DMS 273 treated with DMSO at 0.1 percent for 48 hours (cell line): ENCODE results near the gene CRB1.

Source experiments
- DNase-seq: peaks from one replicate; lab custom pipeline; 2025; lab: John Stamatoyannopoulos, UW

Gene CRB1

DNA sequence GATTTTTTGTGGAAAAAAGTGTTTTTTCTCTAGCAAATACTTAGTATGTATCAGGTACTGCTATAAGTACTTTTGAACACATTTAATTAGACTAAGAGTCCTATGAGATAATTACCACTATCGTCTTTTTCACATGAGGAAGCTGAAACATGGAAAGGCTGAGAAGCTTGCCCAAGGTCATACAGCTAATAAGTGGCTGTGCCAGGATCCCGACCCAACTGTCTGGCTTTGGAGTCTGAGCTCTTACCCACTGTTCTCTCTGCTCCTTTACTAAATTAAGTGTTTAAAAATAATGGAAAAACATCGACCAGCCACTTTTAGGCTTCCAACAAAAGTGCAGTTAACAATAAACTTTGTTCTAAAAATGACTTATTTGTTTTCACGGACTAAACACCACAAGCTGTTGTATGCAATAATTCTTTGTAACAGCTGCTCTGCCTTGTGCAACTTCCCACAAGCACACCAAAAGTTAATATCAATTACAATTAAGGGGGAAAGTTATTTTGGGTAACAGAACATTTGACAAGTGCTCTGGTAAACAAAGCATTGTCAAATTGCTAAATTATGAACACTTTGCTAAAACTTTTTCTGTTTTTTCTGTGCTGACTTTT, 75.7 kb downstream of the CRB1 start:
- DNase-seq: no peak

DNA sequence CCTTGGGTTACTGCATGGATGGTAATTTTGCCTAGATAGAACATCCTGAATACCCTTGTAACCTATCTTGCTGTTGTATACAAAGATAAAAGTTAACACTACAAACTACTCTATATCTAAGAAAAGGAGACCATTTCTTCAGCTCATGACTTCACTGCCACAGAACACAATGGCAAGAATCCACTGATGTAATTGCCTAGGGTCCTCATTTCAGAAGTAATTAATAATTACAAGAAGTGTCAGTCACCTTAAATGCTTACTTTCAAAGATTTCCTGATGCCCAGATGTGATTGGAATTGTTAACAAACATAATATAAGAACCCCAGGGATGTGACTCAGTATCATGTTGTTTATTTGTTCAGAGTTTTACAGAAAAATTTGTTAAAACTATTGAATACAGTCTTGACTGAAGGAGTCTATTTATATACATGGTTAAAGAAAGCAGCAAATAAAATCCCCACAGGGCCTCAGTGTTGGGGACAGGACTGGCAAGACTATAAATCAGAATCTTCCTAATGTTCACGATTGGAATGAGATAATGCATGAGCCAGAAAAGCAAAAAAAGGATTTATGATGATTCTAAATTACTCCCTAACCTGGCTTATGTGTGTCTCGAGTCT, 83.9 kb downstream of the CRB1 start:
- no peak for DNase-seq

DNA sequence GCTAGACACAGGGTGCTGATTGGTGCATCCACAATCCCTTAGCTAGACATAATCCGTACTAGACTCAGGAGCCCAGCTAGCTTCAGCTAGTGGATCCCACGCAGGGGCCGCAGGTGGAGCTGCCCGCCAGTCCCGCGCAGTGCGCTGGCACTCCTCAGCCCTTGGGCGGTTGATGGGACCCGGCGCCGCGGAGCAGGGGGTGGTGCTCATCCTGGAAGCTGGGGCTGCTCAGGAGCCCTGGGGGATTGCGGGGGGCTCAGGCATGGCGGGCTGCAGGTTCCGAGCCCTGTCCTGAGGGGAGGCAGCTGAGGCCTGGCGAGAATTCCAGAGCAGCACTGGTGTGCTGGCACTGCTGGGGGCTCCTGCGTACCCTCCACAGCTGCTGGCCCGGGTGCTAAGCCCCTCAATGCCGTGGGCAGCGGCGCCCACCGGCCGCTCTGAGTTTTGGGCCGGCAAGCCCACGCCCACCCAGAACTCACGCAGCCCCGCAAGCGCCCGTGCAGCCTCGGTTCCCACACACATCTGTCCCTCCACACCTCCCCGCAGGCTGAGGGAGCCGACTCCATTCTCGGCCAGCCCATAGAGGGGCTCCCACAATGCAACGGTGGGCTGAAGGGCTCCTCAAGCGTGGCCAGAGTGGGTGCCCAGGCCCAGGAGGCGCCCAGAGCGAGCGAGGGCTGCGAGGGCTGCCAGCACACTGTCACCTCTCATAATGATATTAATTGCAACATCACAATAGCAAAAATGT, 87.4 kb downstream of the CRB1 start:
- DNase-seq: no peak

DNA sequence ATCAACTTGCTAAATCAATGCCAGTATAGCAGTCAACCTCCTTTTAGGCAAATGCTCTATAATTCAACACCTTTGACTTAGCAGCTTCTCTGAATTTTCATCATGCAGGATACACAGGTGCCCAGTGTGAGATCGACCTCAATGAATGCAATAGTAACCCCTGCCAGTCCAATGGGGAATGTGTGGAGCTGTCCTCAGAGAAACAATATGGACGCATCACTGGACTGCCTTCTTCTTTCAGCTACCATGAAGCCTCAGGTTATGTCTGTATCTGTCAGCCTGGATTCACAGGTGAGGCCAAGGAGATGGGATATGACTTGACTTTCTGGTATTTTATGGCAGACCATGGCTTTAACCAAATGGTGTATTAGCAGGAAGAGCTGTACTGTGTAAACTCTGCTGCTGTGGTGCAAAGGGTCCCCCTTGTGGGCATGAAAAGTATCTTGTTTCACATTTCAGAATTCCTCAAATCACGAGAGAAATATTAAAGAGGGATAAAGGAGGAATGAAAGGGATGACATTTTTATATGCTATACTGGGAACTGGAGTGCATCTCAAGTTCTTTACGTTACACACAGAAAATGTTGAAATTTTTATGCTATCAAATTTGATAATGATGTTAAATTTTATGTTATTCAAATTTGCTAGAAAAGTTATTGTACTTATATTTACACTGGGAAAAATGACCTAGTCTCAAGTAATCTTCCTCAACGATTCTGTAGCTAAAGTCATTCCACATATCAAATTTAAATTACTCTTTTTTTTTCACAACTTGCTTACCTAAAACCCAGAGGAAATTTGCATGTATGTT, 88.9 kb downstream of the CRB1 start:
- peak; percentile 12 for DNase-seq

DNA sequence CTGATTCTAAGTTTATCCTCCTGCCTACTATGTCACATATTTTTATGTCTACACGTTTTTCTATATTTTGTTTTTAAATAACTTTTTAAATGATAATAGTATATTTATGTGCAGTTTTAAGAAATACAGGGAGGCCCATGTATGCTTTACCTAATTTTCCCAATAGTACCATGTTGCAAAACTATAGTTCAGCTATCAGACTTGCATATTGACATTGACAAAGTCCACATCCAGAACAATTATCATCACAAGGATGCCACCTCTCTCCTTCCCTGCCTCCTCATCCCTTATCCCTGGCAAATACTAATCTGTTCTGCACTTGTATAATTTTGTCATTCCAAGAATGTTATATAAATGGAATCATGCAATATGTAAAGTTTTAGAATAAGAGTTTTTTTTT, 90.9 kb downstream of the CRB1 start:
- DNase-seq: no peak

GRCh38 chr1:197360068-197360467, 92.0 kb downstream of the CRB1 start:
- no peak for DNase-seq

DNA sequence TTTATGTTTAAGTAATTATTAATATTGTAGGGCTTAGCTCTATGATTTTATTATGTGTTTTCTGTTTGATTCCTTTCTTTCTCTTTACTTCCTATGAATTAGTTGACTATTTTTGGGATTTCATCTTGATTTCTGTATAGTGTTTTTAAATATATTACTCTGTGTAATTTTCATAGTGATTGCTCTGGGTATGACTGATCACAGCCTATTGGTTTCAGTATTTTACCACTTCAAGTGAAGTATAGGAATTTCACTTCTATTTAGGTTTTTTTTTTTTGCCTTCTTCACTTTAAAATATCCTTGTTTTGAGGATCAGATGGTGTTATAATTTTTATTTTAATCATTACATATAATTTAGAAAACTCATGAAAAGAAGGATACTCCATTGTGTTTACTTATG, 94.8 kb downstream of the CRB1 start:
- no peak for DNase-seq

- DNase-seq: no peak
These were observed 95.8 kb downstream of the CRB1 start for GRCh38 chr1:197363855-197364254.

GRCh38 chr1:197366996-197367395, 98.9 kb downstream of the CRB1 start:
- DNase-seq: no peak

DNA sequence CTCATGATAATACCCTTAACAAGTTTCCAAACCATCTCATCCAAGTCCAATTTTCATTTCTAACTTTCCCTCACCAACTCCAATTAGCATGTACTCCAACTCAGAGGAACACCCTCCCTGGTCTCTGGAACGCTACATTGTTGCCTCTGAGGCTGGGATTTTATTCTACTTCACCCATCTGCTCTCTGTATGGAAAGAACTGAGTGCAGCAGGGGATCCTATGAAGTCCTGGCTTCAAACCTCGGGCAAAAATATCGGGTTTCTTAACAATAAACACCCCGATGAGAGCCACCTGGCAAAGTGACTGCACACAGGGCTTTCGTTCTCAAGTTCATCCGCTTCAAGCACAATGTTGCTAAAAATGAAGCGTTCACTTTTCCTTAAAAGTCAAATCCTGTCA, 99.6 kb downstream of the CRB1 start:
- no peak for DNase-seq

DNA sequence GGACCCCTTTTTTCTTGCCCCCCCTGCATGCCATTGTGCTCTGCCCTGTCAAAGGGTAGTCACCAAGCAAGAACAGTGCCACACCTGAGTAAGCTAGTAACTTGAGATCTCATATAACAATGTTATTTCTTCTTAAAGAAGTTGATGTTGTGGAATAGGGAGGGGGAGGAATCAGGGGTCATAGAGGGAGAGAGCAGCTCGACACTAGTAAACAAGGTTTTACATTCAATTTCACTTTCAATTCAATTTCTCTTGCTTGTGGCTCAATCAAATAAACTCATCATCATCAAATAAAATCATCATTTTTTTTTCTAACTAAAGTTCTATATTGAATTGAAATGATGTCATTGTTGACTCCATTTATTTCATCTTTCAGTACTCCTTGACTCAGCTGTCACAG, 106.4 kb downstream of the CRB1 start:
- no peak for DNase-seq

GRCh38 chr1:197384471-197384870, 116.4 kb downstream of the CRB1 start:
- DNase-seq: no peak

DNA sequence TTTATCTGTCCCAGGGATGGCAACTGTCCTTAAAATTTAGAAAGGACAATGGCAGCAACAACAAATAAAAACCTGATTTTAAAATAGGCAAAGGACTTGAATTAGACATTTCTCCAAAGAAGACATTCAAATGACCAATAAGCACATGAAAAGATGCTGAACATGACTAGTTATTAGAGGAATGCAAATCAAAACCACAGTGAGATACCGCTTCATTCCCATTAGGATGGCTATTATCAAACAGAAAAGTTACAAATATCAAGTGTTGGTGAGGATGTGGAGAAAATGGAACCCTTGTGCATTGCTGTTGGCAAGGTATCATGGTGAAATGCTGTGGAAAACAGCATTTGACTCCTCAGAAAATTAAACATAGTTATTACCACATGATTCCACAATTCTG, 120.7 kb downstream of the CRB1 start:
- no peak for DNase-seq

GRCh38 chr1:197390856-197391255, 122.8 kb downstream of the CRB1 start:
- no peak for DNase-seq

- no peak for DNase-seq
These were observed 123.5 kb downstream of the CRB1 start for GRCh38 chr1:197391303-197392226.

DNA sequence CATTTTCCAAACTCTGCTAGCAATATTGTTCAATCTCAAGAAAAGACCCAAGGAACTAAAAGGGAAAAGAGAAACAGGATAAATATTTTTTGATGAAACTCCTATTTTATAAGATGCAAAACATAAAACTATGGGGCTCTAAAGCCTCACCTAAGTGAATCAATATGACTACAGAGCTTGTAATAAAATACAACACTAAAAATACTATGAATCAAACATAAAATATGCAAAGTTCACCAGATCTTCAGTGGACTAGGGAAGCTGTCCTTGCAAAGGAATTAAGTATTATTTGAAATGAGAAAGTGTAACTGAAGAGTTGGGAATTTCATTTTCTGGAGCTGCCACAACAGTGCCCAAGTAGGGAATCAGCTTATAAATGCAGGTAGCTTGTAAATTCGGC, 124.5 kb downstream of the CRB1 start:
- DNase-seq: no peak

- no peak for DNase-seq
These were observed 125.1 kb downstream of the CRB1 start for GRCh38 chr1:197393105-197393504.

DNA sequence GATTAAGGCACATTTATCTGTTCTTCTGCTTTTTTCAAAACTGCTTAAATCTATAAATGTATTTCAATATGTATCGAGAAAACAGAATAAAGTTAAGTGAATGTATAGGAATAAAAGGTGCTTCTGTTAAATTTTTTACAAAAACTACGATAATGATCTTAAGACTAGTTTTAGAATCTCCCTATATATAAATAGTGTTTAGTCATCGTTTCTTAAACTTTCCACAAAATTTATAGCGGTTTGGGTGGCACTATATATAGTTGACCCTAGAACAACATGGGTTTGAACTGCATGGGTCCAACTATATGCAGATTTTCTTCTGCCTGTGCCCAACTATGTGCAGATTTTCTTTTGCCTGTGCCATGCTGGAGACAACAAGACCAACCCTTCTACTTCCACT, 125.7 kb downstream of the CRB1 start:
- no peak for DNase-seq

GRCh38 chr1:197394831-197395608, 127.0 kb downstream of the CRB1 start:
- no peak for DNase-seq

DNA sequence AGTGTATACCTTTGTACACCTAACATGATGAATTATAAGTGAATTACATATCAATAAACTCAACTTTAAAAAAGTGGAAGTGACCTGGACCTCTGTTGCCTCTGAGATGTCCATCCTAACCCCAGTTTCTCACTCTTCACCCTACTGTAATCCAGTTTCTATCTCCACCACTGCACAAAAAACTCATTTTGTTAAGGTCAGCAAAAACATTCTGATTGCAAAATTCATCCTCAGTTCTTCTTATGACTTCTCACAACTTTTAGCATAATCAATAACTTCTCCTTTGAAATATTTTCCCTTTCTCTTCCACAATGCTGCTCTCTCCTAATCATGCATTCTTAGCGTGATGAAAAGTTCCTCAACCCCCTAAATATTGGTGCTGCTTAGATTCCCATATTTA, 129.8 kb downstream of the CRB1 start:
- no peak for DNase-seq
